NCI-H2107 treated with DMSO at 0.1 percent for 48 hours (cell line): ENCODE results near the gene PRKN.

Experiments used
- DNase-seq: peaks from one replicate; lab custom pipeline; 2025; ENCODE audit not compliant: unreplicated experiment; lab: John Stamatoyannopoulos, UW

Gene PRKN

DNA sequence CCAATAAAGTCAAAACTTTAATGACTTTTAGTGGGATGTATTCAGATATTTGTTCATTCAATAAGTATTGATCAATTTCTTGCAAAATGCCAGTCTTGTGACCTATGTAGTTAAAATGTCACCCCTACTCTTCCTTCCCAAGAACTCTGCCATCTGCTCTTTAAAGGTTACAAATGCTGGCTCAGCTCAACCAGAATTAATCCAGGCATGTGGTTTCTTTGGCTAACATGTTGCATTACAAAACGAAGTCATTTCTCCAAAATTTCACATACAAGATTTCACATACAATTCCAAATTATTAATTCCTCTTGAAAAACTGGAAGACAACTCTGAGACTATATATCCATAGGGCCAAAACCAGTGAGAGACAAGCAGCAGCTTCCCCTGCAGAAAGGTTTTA lies 395.7 kb downstream of the PRKN start:
- DNase-seq: no peak

- no peak for DNase-seq
Observed at GRCh38 chr6:162325826-162326225, 401.7 kb downstream of the PRKN start.

DNA sequence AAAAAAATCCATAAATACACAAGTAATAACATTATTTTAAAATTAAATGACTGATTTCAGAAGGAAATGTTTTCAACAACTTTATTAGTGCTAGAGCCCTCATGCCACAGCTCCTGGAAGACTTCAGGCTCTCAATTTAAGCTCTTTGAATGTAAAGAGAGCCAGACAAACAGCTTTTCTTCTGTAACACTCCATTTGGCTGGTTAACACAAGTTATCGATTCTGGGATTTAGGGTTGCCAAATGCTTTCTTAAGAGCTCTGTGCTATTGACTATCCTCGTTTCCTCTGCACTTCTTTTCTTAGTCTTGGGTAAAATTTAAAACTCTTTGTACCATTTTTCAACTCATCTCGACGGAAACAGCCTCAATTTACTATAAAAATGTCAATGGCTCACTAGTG lies 402.5 kb downstream of the PRKN start:
- DNase-seq: no peak

DNA sequence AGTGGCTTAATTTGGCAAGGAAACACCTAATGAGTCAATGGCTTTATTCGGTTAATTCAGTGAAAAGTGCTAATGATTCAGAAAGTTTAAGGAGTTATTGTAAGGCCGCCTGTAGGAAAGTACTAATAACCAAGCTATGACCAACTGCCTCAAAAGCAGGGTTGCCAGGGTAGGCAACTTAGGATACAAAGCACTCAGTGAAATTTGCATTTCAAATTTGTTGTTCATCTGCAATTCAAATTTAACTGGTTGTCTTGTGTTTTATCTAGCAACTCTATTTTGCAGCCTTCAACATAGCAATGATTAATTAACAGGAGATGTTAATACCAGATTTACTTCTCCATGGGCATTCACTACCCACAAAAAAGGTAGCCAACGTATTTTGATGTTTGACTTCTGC lies 412.3 kb downstream of the PRKN start:
- DNase-seq: no peak

DNA sequence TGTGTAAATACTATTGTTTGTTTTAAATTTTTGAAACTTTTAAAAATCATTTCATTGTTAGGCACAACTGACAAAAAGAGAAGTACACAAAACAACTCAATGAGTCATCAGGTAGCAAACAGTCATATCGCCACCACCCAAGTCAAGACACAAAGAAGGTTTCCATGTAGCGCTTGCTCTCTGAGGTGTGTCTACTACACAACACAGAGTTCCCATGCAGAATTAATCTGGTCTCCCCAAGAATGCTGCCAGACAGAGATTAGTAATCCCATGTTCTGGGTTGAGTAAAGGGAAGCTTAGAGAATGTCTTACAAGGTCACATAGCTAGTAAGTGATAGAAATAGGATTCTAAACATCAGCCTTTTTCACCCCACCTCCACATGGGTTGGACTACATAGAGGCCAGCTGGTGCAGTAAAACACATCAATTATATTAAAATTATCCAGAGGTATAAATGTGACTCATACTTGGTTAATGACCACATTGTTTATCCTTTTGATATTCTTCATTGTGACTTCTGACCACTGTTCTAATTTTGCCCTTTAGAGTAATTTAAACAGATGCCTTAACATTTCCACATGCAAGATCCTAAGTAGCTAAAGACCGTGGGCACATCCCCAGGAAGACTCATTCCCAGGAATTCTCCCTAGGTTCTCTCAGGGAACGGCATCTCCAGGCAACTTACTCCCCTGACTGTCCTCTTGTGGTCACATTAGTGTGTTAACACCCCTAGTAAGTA lies 413.5 kb downstream of the PRKN start:
- no peak for DNase-seq

- no peak for DNase-seq
Observed at GRCh38 chr6:162307865-162308264, 419.7 kb downstream of the PRKN start.

DNA sequence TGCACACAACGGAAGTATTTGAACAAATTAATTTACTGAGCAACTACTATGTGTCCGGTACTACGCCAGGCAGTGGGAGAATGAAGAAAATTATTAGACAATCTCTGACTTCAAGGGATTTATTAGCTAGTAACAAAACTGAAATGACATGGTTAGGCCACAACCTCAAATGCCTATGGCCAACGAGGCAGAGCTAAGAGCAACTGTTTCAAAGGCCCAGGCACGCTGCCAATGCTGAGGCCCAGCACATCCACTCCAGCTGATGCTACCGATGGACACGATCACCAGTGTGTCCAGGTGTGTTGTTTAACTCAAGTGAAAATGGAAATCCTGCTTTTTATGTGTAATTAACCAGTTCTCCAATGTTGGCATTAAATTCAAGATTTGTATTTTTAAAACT lies 420.9 kb downstream of the PRKN start:
- no peak for DNase-seq

- no peak for DNase-seq
Observed at GRCh38 chr6:162301128-162301527, 426.4 kb downstream of the PRKN start.

DNA sequence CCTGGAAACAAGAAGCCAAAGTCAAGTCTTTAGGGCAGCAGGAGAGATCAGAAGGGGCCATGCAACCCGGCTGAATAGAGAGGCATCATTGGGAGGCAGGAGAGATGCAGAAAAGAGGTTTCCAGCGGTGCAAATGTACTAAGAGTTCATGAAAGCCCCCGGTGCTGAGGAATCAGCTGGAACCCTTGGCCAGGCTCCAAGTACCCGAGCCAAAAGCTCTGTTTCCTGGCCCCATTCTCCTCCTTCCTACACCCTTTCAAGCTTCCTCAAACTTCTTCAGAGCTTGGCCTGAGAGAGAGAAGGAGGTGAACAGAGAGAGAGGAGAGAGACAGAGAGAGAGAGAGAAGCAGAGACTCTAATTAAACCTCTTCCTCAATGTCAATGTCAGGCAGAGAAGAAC lies 433.5 kb downstream of the PRKN start:
- DNase-seq: no peak

GRCh38 chr6:162292915-162293314 lies 434.7 kb downstream of the PRKN start:
- DNase-seq: no peak

DNA sequence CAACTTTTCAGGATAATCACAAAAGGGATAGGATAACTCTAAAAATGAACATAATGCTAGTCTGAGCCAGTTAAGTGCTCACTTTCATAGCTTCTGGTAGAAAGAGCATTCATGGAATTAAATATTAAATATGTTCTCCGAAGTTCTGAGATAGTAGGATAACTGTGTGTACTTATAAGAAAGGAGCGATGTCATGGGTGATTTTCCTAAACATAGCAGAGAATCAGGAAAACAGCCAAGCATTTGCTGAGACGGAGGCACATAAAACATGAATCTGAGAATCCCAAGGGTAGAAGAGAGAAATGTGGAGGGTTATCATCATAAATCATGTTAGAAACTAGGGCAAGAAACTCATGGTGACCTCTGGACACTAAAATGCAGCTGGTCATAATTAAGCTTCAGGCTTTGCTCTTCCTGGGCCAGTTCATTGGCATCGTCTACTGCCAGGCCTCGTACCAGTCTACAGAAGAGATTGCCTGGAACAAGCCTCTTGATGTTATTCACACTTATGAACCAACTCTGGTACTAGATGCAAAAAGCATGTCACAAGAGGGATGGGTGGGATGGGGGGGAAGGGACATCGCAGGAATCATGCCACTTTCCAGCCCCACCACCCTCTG lies 436.6 kb downstream of the PRKN start:
- no peak for DNase-seq

DNA sequence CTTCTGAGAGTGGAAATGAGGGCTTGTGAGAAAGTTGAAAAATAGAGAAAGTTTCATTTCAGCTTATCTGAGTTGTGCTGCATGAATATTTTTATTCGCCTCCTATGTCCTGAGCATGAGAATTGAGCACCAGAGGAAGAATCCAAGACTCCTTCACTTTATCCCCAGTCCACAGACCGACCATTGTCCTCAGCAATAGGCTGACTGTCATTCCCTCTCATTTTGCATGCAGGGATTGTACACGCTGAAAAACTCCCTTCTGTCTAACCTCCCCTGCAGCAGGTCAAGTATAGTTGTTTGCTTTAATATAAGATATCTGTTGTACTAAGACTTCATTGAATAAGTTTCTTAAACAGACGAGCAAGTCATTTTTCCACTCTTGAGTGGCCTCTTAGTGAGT lies 437.6 kb downstream of the PRKN start:
- DNase-seq: no peak

GRCh38 chr6:162273986-162274385 lies 453.6 kb downstream of the PRKN start:
- no peak for DNase-seq

DNA sequence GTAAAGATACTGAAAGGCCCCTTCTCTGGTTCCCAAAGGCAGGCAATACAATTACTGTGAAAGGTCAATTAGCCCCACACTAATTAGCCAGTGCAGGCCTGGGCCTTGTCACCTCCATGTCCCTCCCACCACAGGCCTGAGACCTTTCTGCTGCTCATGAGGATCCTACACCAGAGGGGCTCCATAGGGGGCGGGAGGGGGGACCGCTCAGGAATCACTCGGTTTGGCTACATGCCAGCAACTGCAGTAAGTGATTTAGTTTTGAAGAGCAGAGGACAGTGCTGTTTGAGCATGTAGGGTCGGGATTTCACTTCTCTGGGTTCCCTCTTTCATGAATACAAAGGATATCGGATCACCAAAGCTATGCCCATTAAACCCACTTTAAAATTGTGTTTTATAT lies 455.6 kb downstream of the PRKN start:
- DNase-seq: no peak

DNA sequence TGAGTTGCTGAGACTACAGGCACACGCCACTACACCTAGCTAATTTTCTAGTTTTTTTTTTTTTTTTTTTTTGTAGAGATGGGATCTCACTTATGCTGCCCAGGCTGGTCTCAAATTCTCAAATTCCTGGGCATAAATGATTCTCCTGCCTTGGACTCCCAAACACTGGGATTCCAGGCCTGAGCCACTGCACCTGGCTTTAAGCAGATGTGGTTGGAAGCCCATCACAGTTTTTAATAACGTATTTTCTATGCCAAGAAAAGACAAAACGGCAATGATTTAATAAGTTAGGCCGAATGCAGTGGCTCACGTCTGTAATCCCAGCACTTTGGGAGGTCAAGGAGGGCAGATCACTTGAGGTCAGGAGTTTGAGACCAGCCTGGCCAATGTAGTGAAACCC lies 456.6 kb downstream of the PRKN start:
- DNase-seq: no peak

GRCh38 chr6:162267641-162268040 lies 459.9 kb downstream of the PRKN start:
- DNase-seq: no peak

GRCh38 chr6:162267126-162267525 lies 460.4 kb downstream of the PRKN start:
- no peak for DNase-seq

- no peak for DNase-seq
Observed at GRCh38 chr6:162264581-162264980, 463.0 kb downstream of the PRKN start.

DNA sequence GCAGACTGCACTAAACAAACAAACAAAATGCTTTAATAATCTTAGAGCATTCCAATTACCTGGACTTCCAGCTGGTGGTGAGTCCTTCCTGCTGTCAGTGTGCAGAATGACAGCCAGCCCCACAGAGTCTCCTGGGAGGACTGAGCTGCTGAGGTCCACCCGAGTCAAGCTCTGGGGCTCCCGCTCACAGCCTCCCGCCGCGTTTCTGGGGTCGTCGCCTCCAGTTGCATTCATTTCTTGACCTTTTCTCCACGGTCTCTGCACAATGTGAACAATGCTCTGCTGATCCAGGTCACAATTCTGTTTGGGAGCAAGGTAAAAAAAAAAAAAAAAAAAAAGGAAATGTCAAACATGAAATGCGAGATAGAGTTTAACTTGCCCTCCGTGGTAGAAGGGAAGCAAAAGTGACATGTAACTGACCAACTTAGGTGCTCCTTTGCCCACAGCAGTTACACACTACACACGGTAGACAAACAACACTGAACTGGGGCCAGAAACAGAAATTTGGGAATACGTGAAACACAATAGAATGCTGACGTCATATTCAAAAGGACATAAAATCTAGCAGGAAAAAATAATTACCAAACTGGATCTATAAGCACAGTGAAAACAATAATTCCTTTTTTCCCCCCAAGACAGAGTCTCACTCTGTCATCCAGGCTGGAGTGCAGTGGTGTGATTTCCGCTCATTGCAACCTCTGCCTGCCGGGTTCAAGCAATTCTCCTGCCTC lies 464.9 kb downstream of the PRKN start:
- DNase-seq: no peak

- no peak for DNase-seq
Observed at GRCh38 chr6:162261598-162261997, 466.0 kb downstream of the PRKN start.

DNA sequence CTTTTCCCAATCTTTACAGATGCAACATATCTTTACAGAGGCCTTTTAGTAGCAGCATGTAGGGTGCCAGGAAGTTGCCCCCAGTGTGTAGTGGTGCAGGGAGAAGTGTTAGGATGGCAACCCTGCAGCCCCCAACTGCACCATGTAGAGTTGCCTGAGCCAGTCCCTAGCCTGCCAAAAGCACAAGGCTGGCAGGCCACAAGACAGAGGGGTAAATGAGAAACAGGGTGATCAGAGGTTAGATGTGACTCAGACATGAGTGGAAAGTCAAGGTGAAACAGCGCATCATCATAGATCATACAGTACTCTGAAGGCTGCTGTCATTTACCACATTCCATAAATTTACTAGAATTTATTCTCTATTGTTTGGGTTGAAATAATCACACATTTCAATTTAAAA lies 467.5 kb downstream of the PRKN start:
- DNase-seq: no peak

DNA sequence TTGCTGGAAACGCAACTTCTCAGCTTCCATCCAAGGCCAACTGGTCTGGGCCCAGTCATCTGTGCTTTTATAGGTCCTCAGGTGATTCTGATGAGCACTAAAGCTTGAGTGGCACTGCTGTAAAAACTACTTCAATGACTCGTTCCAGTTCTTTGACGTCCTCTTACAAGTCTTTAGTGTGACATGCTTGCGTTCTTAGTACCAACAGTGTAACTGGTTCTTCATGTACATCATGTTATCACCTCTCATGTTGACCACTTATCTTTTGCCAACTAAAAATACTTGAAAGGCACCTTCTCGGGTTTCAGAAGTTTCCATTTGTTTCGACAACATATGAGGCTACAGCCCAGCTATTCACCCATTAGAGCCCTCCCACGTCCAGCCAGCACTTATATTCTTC lies 468.9 kb downstream of the PRKN start:
- no peak for DNase-seq
